SK-N-MC (cell line): Measurements from ENCODE around the gene GSTM5.
"Not testable (repeated sequence)": the region's sequence is repeated elsewhere in the genome, so short reads cannot be mapped to it uniquely, and the experiment has no call there.

ENCODE experiments used
- DNase-seq: peaks from one replicate; pipeline ENCODE4 v3.0.0-alpha.2; 2011; ENCODE audit warnings: low read depth, low spot score
- H3K27ac ChIP-seq: fragments of 200-600 bp; sonication (generic); 2 replicates; pipeline ENCODE4 v1.5.1; 2016; ENCODE audit warnings: mixed run types
- H3K36me3 ChIP-seq: fragments of 200-600 bp; sonication (generic); 2 replicates; pipeline ENCODE4 v1.6.1; 2017; ENCODE audit warnings: antibody characterized with exemption, low read length, mixed read lengths; ENCODE audit not compliant: insufficient read depth
- H3K4me3 ChIP-seq: fragments of 200-600 bp; sonication (generic); 2 replicates; pipeline ENCODE4 v1.5.1; 2016
- H3K9ac ChIP-seq: fragments of 200-600 bp; sonication (generic); 2 replicates; pipeline ENCODE4 v1.8.0; 2017; ENCODE audit warnings: mixed run types, mixed read lengths; ENCODE audit not compliant: insufficient read length
- H3K9me3 ChIP-seq: fragments of 200-600 bp; sonication (generic); 2 replicates; pipeline ENCODE4 v1.6.1; 2017; ENCODE audit warnings: low read depth, mild to moderate bottlenecking, antibody characterized with exemption, low read length, moderate library complexity, mixed read lengths
- EZH2 ChIP-seq: fragments of 200-600 bp; sonication (generic); IDR thresholded peaks from one replicate; pipeline ENCODE4 v1.6.1; 2017; ENCODE audit warnings: antibody characterized with exemption
- FOXP2 ChIP-seq: optimal IDR thresholded peaks from 2 replicates; pipeline ENCODE3; 2011; ENCODE audit warnings: mild to moderate bottlenecking, moderate library complexity; ENCODE audit not compliant: insufficient read depth; ENCODE audit errors: extremely low read length, control extremely low read depth
- POLR2AphosphoS5 ChIP-seq: IDR thresholded peaks from 2 replicates; pipeline ENCODE4 v1.6.1; 2012; ENCODE audit warnings: mild to moderate bottlenecking, low read depth, low read length, borderline replicate concordance

Gene GSTM5

DNA sequence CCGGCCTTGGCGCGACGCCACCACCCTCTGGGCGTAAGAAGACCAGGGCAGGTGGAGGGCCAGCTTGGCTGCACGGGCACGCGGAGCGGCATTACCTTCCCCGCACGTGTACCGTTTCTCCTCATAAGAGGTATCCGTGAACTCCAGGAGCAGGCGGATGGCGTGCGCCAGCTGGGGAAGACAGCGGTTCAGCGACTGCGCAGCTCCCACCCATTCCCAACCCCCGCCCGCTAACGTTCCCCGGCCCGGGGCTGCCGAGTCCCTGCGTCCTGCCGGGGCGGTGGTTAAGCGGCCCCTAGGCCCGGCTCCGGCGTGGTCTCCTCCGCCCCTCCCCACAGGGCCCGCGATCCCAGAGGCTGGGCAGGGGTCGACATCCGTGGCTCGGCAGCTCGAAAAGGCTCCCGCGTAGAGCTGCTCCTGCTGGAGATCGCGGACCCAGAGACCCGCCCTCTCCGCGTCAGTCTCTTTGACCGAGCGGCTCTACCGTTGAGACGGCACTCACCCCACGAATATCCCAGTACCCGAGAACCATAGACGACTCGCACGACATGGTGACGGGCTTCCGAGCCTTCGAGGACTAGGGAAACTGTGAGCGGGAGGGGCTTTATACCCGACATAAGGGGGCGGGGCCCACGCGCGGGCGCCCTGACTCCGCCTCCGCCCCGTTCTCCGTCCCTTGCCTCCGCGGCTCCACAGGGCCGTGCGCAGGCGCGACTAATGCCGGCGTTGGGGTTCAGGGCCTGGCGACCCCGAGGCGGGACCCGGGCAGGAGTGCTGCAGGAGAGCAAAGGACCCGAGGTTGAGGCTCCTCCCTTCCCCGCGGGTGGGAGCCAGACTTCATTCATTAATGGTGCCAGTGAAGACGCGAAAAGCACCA, 27.9 kb downstream of the GSTM5 start:
- no peak for TF ChIP-seq EZH2
- peak; percentile 99 for TF ChIP-seq POLR2AphosphoS5
- no peak for TF ChIP-seq FOXP2
- no peak for DNase-seq
- peaks cover 25% of the 10 kb centered on the region for H3K36me3 ChIP-seq
- H3K9ac ChIP-seq = peak overlapping the region; percentile 74
- H3K27ac ChIP-seq = no peak overlapping the region
- H3K4me3 ChIP-seq = peak overlapping the region; percentile 90
- no peaks in the 10 kb centered on the region for H3K9me3 ChIP-seq

DNA sequence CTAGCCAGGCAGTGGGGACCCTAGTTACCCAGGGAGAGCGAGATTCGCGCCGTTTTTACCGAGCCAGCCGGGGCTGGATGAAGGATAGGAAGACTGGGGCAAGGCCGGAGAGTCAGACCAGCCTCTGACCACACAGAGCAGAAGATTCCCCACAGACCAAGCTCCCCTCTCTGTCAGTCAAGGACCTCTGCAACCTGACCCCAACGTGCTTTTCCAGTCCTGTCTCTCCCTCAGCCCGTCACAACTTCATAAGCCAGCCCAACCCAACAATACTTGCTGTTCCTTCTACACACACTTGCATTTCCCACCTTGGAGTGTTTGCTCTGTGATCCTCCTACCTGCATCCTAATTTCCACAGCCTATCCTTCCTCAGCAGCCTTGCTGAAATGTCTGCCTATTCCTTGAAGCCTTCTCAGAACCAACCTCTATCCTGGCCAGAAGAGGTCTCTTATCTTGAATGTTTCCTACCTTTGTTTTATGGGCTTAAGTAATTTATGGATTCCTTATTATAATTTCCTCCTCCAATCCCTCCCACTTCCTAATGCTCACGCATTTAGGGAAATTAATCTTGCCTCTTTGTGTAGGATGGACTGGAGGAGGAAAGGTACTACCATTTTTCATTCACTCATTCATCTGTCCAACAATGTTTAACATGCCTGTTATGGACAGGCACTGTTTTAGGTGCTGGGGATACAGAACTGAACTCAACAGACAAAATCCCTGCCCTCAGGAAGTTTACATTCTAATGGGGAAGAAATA, 28.7 kb downstream of the GSTM5 start, which contains the start of gene GSTM3:
TSS of gene GSTM3 (minus strand) at position 424 of the 759 bp plus-strand sequence. CDS start 751 bp downstream, outside the sequence.
- no peak for DNase-seq
- TF ChIP-seq EZH2 (no peak), FOXP2 (no peak), POLR2AphosphoS5 (no peak)
- H3K9ac ChIP-seq = peak within 1 kb of the TSS; percentile 74
- H3K36me3 ChIP-seq = peaks cover 24% of the 10 kb centered on the region
- peak within 1 kb of the TSS; percentile 90 for H3K4me3 ChIP-seq
- H3K27ac ChIP-seq = no peak within 1 kb of the TSS
- no peaks in the 10 kb centered on the region for H3K9me3 ChIP-seq

GRCh38 chr1:109748311-109748710, 36.3 kb downstream of the GSTM5 start:
- H3K4me3 ChIP-seq, H3K36me3 ChIP-seq, H3K9me3 ChIP-seq, DNase-seq, H3K9ac ChIP-seq, H3K27ac ChIP-seq: not testable (repeated sequence)

DNA sequence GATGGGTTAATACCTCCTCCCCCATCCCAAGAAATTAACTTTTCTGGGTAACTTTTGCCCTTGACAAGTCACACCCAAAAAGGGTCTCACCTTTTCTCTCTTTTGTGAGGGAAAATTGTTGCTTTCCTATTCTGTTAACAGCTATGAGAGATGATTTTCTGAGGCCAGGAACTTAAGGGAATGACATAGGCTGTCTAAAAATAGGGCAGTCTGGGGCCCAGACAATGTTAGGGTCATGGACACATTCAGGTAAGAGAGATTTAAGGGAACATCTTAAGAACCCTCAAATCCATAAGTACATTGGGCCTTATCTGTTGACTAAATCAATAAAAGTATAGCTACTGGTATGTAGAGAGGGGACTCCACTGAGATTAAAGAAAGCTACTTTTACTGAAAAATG, 37.2 kb downstream of the GSTM5 start:
- no peak for DNase-seq
- H3K27ac ChIP-seq = no peak overlapping the region
- H3K9me3 ChIP-seq = no peaks in the 10 kb centered on the region
- no peak for TF ChIP-seq EZH2
- no peak for TF ChIP-seq POLR2AphosphoS5
- no peak for TF ChIP-seq FOXP2
- H3K9ac ChIP-seq = no peak overlapping the region
- no peaks in the 10 kb centered on the region for H3K36me3 ChIP-seq
- no peak overlapping the region for H3K4me3 ChIP-seq

DNA sequence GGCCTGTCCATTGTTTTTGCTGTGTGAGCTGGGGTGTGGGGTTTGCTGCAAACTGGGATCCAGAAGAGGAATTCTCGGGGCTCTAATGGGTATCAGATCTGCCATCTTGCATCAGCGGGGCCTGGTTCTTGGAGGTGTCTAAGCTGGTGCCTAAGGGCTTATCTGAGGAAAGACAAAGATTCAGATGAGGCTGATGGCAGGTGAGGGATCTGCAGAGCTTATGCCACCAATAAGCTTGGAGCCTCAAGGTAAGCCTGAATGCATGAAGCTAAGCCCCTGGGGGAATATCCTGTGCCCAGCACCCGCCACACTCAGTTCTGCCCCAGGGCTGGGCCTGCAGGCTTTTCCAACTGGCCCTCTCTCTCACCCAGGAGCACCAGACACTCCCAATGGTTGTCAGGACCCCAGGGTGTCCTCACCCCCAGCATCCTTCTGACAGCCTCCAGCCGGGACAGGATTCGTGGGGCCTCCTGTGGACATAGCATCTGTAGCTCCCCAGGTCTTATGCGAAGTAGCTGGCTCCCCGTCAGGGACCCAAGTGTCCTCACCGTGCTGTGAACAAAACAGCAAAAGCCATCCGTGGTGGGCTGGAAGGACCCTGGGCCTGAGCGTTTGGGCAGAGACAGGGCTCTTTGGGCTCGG, 38.3 kb downstream of the GSTM5 start:
- Histone ChIP-seq H3K27ac (no peak overlapping the region), H3K36me3 (no peaks in the 10 kb centered on the region), H3K4me3 (no peak overlapping the region), H3K9ac (no peak overlapping the region), H3K9me3 (no peaks in the 10 kb centered on the region)
- DNase-seq = no peak
- TF ChIP-seq EZH2 = no peak
- no peak for TF ChIP-seq POLR2AphosphoS5
- no peak for TF ChIP-seq FOXP2

- Histone ChIP-seq H3K9me3 (no peaks in the 10 kb centered on the region), H3K4me3 (no peak overlapping the region), H3K9ac (no peak overlapping the region), H3K27ac (no peak overlapping the region), H3K36me3 (no peaks in the 10 kb centered on the region)
- TF ChIP-seq EZH2 (no peak), POLR2AphosphoS5 (no peak), FOXP2 (no peak)
- no peak for DNase-seq
Measured at GRCh38 chr1:109750920-109751319, 38.9 kb downstream of the GSTM5 start.

DNA sequence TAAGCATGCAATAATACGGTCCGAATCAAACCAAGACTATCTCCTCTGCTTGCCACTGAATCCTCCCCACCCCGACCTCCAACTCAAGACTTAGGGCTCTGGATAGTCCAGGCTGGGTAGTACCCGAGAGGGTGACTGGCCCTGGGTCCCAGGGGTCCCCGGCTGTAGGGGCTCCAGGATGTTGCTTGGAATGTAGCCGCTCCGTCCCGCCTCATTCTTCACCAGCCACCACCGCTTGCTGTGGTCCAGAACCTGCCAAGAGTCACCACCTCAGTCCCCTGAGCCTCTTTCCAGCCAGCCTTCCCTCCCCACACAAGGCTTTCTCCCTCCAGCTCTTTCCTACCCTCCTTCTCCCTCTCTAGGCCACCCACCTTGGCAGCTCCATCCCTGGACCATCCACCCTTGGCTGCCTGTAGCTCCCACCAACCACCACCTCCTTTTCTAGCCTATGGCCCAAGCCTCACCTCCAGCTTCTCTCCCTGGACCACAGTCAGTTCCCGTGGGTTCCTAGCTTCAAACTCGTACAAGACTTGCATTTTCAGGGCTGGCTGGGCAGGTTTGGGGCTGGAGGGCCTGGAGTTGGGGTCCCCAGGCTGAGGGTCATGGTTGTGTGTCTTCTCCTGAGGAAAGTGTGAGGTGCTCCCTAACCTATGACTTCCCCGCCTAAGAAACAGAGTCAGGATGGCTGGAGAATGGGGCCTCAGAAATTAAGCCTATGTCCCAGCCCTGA, 39.6 kb downstream of the GSTM5 start:
- Histone ChIP-seq H3K36me3 (no peaks in the 10 kb centered on the region), H3K9ac (no peak overlapping the region), H3K27ac (no peak overlapping the region), H3K4me3 (no peak overlapping the region), H3K9me3 (no peaks in the 10 kb centered on the region)
- DNase-seq = no peak
- TF ChIP-seq EZH2 (no peak), FOXP2 (no peak), POLR2AphosphoS5 (no peak)

- no peak for DNase-seq
- Histone ChIP-seq H3K27ac (no peak overlapping the region), H3K9me3 (no peaks in the 10 kb centered on the region), H3K36me3 (no peaks in the 10 kb centered on the region), H3K9ac (no peak overlapping the region), H3K4me3 (no peak overlapping the region)
- TF ChIP-seq FOXP2 (no peak), POLR2AphosphoS5 (no peak)
Measured at GRCh38 chr1:109754738-109755137, 42.7 kb downstream of the GSTM5 start.

- not testable (repeated sequence) for H3K36me3 ChIP-seq, H3K9me3 ChIP-seq, DNase-seq, H3K9ac ChIP-seq, H3K27ac ChIP-seq, H3K4me3 ChIP-seq
Measured at GRCh38 chr1:109756325-109756724, 44.3 kb downstream of the GSTM5 start.
